EL (cell line): ENCODE data around the gene ATCAY.
A peak's percentile ranks its signal among the peaks of the same experiment; 100 is the strongest.
"Not testable (repeated sequence)": the region's sequence is repeated elsewhere in the genome, so short reads cannot be mapped to it uniquely, and the experiment has no call there.

Experiments
- DNase-seq: peaks from one replicate; pipeline ENCODE4 v3.0.0-alpha.2; 2016

The ATCAY gene

GRCh38 chr19:3950871-3951861 is 70.7 kb downstream of the ATCAY start:
- DNase-seq, result no peak

GRCh38 chr19:3952755-3953276 is 72.3 kb downstream of the ATCAY start:
- not testable (repeated sequence) for DNase-seq

- DNase-seq, result no peak
Measured at GRCh38 chr19:3954107-3954506, 73.6 kb downstream of the ATCAY start.

GRCh38 chr19:3955276-3955675 is 74.8 kb downstream of the ATCAY start:
- not testable (repeated sequence) for DNase-seq

GRCh38 chr19:3955688-3956087 is 75.2 kb downstream of the ATCAY start:
- no peak for DNase-seq

- no peak for DNase-seq
Measured at GRCh38 chr19:3958836-3959765, 78.6 kb downstream of the ATCAY start.

GRCh38 chr19:3959766-3960131 is 79.3 kb downstream of the ATCAY start:
- no peak for DNase-seq

GRCh38 chr19:3961007-3961406 is 80.5 kb downstream of the ATCAY start:
- DNase-seq, result no peak

GRCh38 chr19:3963458-3964255 is 83.2 kb downstream of the ATCAY start:
- DNase-seq, result no peak

- DNase-seq, result no peak
Measured at GRCh38 chr19:3964256-3965194, 84.0 kb downstream of the ATCAY start.

- DNase-seq, result no peak
Measured at GRCh38 chr19:3966051-3967017, 85.8 kb downstream of the ATCAY start.

GRCh38 chr19:3967983-3968382 is 87.5 kb downstream of the ATCAY start:
- not testable (repeated sequence) for DNase-seq

GRCh38 chr19:3968556-3969434 is 88.3 kb downstream of the ATCAY start:
- peak; percentile 100 for DNase-seq

GRCh38 chr19:3969435-3970312 is 89.2 kb downstream of the ATCAY start:
- DNase-seq, result peak; percentile 92

GRCh38 chr19:3970313-3970807 is 89.9 kb downstream of the ATCAY start:
- no peak for DNase-seq

GRCh38 chr19:3970808-3971598 is 90.5 kb downstream of the ATCAY start, which contains the start of gene DAPK3:
TSS of gene DAPK3 (minus strand) at chr19:3971099. CDS start at chr19:3969735, 1,364 bp downstream.
- peak; percentile 98 for DNase-seq

- no peak for DNase-seq
Measured at GRCh38 chr19:3975144-3975543, 94.7 kb downstream of the ATCAY start.
